Measurements from ENCODE around the gene SLC12A7. TPM values are rescaled to one million over a fixed set of nuclear protein-coding genes. Genes with fewer than 3 reads are reported as not detected.

The SLC12A7 gene
- total and polyA plus RNA-seq, 2 of the 13 experiments (the other 11 are each of a cell fraction or from before 2014, with no cell fraction given): 14.0 to 18.5 TPM

- TF ChIP-seq ZBTB34 (CRISPR knock-in tag; IDR thresholded peaks at IDR 0.05) (no peak), ZNF776 (CRISPR knock-in tag; IDR thresholded peaks at IDR 0.05) (no peak), ZNF704 (CRISPR knock-in tag; IDR thresholded peaks at IDR 0.05; ENCODE audit: borderline replicate concordance) (no peak), GLMP (CRISPR knock-in tag; IDR thresholded peaks at IDR 0.05; ENCODE audit: borderline replicate concordance) (no peak), MTF2 (CRISPR knock-in tag; IDR thresholded peaks at IDR 0.05; ENCODE audit: borderline replicate concordance) (no peak), ZNF589 (CRISPR knock-in tag; conservative IDR thresholded peaks at IDR 0.05) (no peak), ZNF773 (CRISPR knock-in tag; IDR thresholded peaks at IDR 0.05; ENCODE audit: borderline replicate concordance) (no peak), RFX3 (CRISPR knock-in tag; IDR thresholded peaks at IDR 0.05) (no peak), PHF21A (CRISPR knock-in tag; IDR thresholded peaks at IDR 0.05) (no peak), HNF4A (CRISPR knock-in tag; IDR thresholded peaks at IDR 0.05) (peak; percentile 30; the same call in 1 of the 2 replicates), ZNF414 (CRISPR knock-in tag; IDR thresholded peaks at IDR 0.05) (no peak), YEATS4 (CRISPR knock-in tag; IDR thresholded peaks at IDR 0.05; ENCODE audit: borderline replicate concordance) (no peak), HNF4G (IDR thresholded peaks at IDR 0.05; ENCODE audit: borderline replicate concordance, low read depth, low read length) (no peak), HNF4G (CRISPR knock-in tag; IDR thresholded peaks at IDR 0.05; ENCODE audit: borderline replicate concordance, low read depth) (no peak), PRDM10 (CRISPR knock-in tag; IDR thresholded peaks at IDR 0.05; ENCODE audit: low read depth) (no peak), MIER2 (CRISPR knock-in tag; IDR thresholded peaks at IDR 0.05) (no peak)
Observed at GRCh38 chr5:1155191-1156032, 43.5 kb upstream of the SLC12A7 start (continued).
